HepG2 (cell line): Measurements from ENCODE around the gene P4HB. TPM values are rescaled to one million over a fixed set of nuclear protein-coding genes. Genes with fewer than 3 reads are reported as not detected.

Experiments used
- ARID2 ChIP-seq: sonication (generic); formaldehyde crosslinking; IDR thresholded peaks from 2 replicates; pipeline ENCODE4 v1.8.1; 2022; ENCODE audit warnings: mild to moderate bottlenecking, missing genetic modification reagents, borderline replicate concordance
- HOXD1 ChIP-seq: sonication (generic); formaldehyde crosslinking; IDR thresholded peaks from 2 replicates; pipeline ENCODE4 v1.5.0; 2020; ENCODE audit warnings: missing genetic modification reagents
- KAT8 ChIP-seq: IDR thresholded peaks from 2 replicates; pipeline ENCODE4 v1.6.1; 2016; ENCODE audit warnings: missing genetic modification reagents, missing compliant biosample characterization
- KLF11 ChIP-seq: IDR thresholded peaks from 2 replicates; pipeline ENCODE4 v1.6.1; 2016; ENCODE audit warnings: missing compliant biosample characterization
- MED13 ChIP-seq: sonication (generic); formaldehyde crosslinking; IDR thresholded peaks from 2 replicates; pipeline ENCODE4 v1.5.0; 2020; ENCODE audit warnings: missing genetic modification reagents
- MEIS1 ChIP-seq: sonication (generic); formaldehyde crosslinking; IDR thresholded peaks from 2 replicates; pipeline ENCODE4 v1.9.0; 2021; ENCODE audit warnings: mild to moderate bottlenecking, missing genetic modification reagents, moderate library complexity, borderline replicate concordance
- MXI1 ChIP-seq: IDR thresholded peaks from 3 replicates; pipeline ENCODE4 v1.6.1; 2012; ENCODE audit warnings: low read depth, low read length, inconsistent platforms, borderline replicate concordance
- MYC ChIP-seq: sonication (generic); formaldehyde crosslinking; IDR thresholded peaks from 2 replicates; pipeline ENCODE4 v1.9.0; 2021; ENCODE audit warnings: missing genetic modification reagents, borderline replicate concordance
- SAFB2 ChIP-seq: sonication (generic); formaldehyde crosslinking; IDR thresholded peaks from 2 replicates; pipeline ENCODE4 v1.5.1; 2020; ENCODE audit warnings: missing genetic modification reagents, low read depth, mild to moderate bottlenecking, borderline replicate concordance
- SNRNP70 ChIP-seq: fragments of 200-400 bp; formaldehyde crosslinking; IDR thresholded peaks from 2 replicates; pipeline ENCODE4 v1.6.1; 2017; ENCODE audit warnings: mild to moderate bottlenecking, low read depth, low read length, moderate library complexity
- SP4 ChIP-seq: sonication (generic); formaldehyde crosslinking; IDR thresholded peaks from 2 replicates; pipeline ENCODE4 v1.8.1; 2023; ENCODE audit warnings: mild to moderate bottlenecking, missing genetic modification reagents
- TOPORS ChIP-seq: sonication (generic); formaldehyde crosslinking; IDR thresholded peaks from 2 replicates; pipeline ENCODE4 v1.8.0; 2023; ENCODE audit warnings: mild to moderate bottlenecking, missing genetic modification reagents
- ZFP36L1 ChIP-seq: sonication (generic); formaldehyde crosslinking; IDR thresholded peaks from 2 replicates; pipeline ENCODE4 v1.8.0; 2022; ENCODE audit warnings: mild to moderate bottlenecking, missing genetic modification reagents, moderate library complexity
- polyA plus RNA-seq, 8 experiments: library from polyadenylated mRNA; depleted of rRNA in 3 of 8; stranded (reverse) in 7 of 8; unstranded in 1 of 8; fragments of >200 nt; fragmentation: Illumina TruSeq in 4 of 8; extraction: Trizol in 4 of 8; gene quantifications; 2 replicates each; pipeline versions ENCODE4 v1.2.1 to v1.2.3, GENCODE V29; 2011 to 2016; ENCODE audit warnings: low read depth in 4 of 8, missing spikeins in 1 of 8, mixed read lengths in 1 of 8; ENCODE audit not compliant: insufficient read depth in 1 of 8
- total RNA-seq, 5 experiments: library from RNA; depleted of rRNA; stranded (reverse); fragments of >200 nt; fragmentation: Illumina TruSeq; extraction: Trizol; gene quantifications; 2 replicates each; pipeline ENCODE4 v1.2.3, GENCODE V29; 2016; ENCODE audit warnings: low read depth in 1 of 5
- TF ChIP-seq, protein P1 (sequence below): sonication (generic); formaldehyde crosslinking; IDR thresholded peaks from 2 replicates; pipeline ENCODE4 v1.5.0; 2020; ENCODE audit warnings: mild to moderate bottlenecking, missing genetic modification reagents, borderline replicate concordance
- TF ChIP-seq, protein P2 (sequence below): sonication (generic); formaldehyde crosslinking; IDR thresholded peaks from 2 replicates; pipeline ENCODE4 v1.4.0; 2020; ENCODE audit warnings: mild to moderate bottlenecking, missing genetic modification reagents
- TF ChIP-seq, protein P3 (sequence below): sonication (generic); formaldehyde crosslinking; IDR thresholded peaks from 2 replicates; pipeline ENCODE4 v1.8.0; 2022; ENCODE audit warnings: low read depth, missing genetic modification reagents
- TF ChIP-seq, protein P4 (sequence below): sonication (generic); formaldehyde crosslinking; IDR thresholded peaks from 2 replicates; pipeline ENCODE4 v1.4.0; 2020; ENCODE audit warnings: mild to moderate bottlenecking, missing genetic modification reagents

P4HB gene
- total and polyA plus RNA-seq, 2 of the 13 experiments (the other 11 are each of a cell fraction or from before 2014, with no cell fraction given) = 185 to 782 TPM

DNA sequence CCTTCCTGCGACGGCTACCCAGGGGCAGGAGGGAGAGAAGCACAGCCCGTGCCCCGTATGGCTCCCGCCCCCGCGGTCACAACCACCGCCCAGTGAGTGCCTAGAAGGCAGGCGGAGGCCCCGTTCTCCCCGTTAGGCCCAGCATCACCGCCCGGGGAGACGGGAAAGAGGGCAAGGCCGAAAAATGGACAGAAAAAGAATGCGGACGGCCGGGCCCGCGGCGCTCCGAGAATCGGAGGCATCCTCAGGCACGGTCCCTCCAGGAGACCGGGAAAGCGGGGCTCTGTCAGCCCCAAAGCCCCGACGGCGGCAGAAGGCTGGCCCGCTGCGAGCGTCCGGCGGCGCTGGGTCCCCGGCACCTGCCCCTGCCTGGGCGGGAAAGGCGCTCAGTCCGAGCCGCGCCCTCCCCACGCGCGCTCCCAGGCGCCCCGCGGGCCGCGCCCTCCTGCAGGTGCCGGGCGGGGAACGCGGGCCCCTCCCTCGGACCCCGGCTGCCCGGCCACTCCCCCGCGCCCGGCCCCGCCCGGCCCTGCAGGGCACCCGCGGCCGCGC lies 27.7 kb downstream of the P4HB start (continued):
- TF ChIP-seq, protein P1, sequence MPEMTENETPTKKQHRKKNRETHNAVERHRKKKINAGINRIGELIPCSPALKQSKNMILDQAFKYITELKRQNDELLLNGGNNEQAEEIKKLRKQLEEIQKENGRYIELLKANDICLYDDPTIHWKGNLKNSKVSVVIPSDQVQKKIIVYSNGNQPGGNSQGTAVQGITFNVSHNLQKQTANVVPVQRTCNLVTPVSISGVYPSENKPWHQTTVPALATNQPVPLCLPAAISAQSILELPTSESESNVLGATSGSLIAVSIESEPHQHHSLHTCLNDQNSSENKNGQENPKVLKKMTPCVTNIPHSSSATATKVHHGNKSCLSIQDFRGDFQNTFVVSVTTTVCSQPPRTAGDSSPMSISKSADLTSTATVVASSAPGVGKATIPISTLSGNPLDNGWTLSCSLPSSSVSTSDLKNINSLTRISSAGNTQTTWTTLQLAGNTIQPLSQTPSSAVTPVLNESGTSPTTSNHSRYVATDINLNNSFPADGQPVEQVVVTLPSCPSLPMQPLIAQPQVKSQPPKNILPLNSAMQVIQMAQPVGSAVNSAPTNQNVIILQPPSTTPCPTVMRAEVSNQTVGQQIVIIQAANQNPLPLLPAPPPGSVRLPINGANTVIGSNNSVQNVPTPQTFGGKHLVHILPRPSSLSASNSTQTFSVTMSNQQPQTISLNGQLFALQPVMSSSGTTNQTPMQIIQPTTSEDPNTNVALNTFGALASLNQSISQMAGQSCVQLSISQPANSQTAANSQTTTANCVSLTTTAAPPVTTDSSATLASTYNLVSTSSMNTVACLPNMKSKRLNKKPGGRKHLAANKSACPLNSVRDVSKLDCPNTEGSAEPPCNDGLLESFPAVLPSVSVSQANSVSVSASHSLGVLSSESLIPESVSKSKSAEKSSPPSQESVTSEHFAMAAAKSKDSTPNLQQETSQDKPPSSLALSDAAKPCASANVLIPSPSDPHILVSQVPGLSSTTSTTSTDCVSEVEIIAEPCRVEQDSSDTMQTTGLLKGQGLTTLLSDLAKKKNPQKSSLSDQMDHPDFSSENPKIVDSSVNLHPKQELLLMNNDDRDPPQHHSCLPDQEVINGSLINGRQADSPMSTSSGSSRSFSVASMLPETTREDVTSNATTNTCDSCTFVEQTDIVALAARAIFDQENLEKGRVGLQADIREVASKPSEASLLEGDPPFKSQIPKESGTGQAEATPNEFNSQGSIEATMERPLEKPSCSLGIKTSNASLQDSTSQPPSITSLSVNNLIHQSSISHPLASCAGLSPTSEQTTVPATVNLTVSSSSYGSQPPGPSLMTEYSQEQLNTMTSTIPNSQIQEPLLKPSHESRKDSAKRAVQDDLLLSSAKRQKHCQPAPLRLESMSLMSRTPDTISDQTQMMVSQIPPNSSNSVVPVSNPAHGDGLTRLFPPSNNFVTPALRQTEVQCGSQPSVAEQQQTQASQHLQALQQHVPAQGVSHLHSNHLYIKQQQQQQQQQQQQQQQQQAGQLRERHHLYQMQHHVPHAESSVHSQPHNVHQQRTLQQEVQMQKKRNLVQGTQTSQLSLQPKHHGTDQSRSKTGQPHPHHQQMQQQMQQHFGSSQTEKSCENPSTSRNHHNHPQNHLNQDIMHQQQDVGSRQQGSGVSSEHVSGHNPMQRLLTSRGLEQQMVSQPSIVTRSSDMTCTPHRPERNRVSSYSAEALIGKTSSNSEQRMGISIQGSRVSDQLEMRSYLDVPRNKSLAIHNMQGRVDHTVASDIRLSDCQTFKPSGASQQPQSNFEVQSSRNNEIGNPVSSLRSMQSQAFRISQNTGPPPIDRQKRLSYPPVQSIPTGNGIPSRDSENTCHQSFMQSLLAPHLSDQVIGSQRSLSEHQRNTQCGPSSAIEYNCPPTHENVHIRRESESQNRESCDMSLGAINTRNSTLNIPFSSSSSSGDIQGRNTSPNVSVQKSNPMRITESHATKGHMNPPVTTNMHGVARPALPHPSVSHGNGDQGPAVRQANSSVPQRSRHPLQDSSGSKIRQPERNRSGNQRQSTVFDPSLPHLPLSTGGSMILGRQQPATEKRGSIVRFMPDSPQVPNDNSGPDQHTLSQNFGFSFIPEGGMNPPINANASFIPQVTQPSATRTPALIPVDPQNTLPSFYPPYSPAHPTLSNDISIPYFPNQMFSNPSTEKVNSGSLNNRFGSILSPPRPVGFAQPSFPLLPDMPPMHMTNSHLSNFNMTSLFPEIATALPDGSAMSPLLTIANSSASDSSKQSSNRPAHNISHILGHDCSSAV (CRISPR knock-in tag) = no peak
- TF ChIP-seq MEIS1 = no peak
- TF ChIP-seq, protein P2, sequence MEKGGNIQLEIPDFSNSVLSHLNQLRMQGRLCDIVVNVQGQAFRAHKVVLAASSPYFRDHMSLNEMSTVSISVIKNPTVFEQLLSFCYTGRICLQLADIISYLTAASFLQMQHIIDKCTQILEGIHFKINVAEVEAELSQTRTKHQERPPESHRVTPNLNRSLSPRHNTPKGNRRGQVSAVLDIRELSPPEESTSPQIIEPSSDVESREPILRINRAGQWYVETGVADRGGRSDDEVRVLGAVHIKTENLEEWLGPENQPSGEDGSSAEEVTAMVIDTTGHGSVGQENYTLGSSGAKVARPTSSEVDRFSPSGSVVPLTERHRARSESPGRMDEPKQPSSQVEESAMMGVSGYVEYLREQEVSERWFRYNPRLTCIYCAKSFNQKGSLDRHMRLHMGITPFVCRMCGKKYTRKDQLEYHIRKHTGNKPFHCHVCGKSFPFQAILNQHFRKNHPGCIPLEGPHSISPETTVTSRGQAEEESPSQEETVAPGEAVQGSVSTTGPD = no peak
- 0 out of 2 replicates have a peak, but pooled peaks have one; percentile 4 for TF ChIP-seq SAFB2 (CRISPR knock-in tag)
- TF ChIP-seq ARID2 (CRISPR knock-in tag) = no peak
- 0 out of 2 replicates have a peak, but pooled peaks have one; percentile 20 for TF ChIP-seq MED13 (CRISPR knock-in tag)
- TF ChIP-seq, protein P3, sequence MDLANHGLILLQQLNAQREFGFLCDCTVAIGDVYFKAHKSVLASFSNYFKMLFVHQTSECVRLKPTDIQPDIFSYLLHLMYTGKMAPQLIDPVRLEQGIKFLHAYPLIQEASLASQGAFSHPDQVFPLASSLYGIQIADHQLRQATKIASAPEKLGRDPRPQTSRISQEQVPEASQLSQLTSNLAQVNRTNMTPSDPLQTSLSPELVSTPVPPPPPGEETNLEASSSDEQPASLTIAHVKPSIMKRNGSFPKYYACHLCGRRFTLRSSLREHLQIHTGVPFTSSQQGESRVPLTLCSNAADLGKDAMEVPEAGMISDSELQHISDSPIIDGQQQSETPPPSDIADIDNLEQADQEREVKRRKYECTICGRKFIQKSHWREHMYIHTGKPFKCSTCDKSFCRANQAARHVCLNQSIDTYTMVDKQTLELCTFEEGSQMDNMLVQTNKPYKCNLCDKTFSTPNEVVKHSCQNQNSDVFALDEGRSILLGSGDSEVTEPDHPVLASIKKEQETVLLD (CRISPR knock-in tag) = no peak
- TF ChIP-seq, protein P4, sequence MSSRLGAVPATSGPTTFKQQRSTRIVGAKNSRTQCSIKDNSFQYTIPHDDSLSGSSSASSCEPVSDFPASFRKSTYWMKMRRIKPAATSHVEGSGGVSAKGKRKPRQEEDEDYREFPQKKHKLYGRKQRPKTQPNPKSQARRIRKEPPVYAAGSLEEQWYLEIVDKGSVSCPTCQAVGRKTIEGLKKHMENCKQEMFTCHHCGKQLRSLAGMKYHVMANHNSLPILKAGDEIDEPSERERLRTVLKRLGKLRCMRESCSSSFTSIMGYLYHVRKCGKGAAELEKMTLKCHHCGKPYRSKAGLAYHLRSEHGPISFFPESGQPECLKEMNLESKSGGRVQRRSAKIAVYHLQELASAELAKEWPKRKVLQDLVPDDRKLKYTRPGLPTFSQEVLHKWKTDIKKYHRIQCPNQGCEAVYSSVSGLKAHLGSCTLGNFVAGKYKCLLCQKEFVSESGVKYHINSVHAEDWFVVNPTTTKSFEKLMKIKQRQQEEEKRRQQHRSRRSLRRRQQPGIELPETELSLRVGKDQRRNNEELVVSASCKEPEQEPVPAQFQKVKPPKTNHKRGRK (CRISPR knock-in tag) = no peak
- no peak for TF ChIP-seq TOPORS (CRISPR knock-in tag)
- TF ChIP-seq SNRNP70 = no peak
- TF ChIP-seq HOXD1 (CRISPR knock-in tag) = 0 out of 2 replicates have a peak, but pooled peaks have one; percentile 49
- no peak for TF ChIP-seq MYC (CRISPR knock-in tag)
- 0 out of 3 replicates have a peak, but pooled peaks have one; percentile 1 for TF ChIP-seq MXI1
- no peak for TF ChIP-seq SP4 (CRISPR knock-in tag)
- TF ChIP-seq KLF11 (CRISPR knock-in tag) = no peak
- TF ChIP-seq KAT8 (CRISPR knock-in tag) = no peak
- TF ChIP-seq ZFP36L1 = no peak
